GM18526 (cell line): ENCODE results near the gene TMEM121.

Experiments used
- POLR2A ChIP-seq: IDR thresholded peaks from 3 replicates; pipeline ENCODE4 v1.6.1; 2011; ENCODE audit not compliant: insufficient read length; ENCODE audit errors: extremely low read depth

Gene TMEM121

GRCh38 chr14:105501504-105502291 is 24.7 kb upstream of the TMEM121 start:
- TF ChIP-seq POLR2A = no peak

GRCh38 chr14:105502446-105503295 is 23.7 kb upstream of the TMEM121 start:
- TF ChIP-seq POLR2A = no peak

GRCh38 chr14:105503296-105503640 is 23.1 kb upstream of the TMEM121 start:
- no peak for TF ChIP-seq POLR2A

DNA sequence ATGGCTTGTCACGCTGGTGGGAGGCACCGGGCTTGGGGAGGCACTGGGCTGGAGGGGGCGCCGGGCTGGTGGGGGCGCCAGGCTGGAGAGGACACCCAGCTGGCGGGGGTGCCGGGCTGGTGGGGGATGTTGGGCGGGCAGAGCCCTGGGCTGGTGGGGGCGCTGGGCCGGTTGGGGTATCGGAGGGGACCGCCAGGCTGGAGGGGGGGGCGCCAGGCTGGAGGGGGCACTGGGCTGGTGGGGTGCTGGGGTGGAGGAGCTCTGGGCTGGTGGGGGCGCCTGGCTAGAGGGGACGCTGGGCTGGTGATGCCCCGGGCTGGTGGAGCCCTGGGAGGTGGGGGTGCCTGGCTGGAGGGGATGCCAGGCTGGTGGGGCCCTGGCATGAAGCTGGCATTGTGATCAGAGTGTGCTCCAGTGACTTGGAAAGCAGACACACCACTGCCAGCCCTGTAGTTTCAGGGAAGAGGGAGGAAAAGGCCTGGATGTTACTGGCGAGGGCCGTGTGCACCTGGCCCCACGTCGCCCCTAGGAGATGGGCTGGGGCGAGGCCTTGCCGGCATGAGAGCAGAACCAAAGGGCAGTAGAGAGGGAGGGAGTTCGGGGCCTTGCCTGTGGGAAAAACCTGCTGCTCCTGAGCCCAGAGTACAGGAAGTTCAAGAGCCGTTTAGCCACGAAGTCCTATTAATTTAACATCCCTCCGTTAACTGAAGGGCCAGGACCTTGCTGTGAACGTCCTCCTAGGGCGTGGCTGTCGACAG is 22.3 kb upstream of the TMEM121 start:
- no peak for TF ChIP-seq POLR2A

DNA sequence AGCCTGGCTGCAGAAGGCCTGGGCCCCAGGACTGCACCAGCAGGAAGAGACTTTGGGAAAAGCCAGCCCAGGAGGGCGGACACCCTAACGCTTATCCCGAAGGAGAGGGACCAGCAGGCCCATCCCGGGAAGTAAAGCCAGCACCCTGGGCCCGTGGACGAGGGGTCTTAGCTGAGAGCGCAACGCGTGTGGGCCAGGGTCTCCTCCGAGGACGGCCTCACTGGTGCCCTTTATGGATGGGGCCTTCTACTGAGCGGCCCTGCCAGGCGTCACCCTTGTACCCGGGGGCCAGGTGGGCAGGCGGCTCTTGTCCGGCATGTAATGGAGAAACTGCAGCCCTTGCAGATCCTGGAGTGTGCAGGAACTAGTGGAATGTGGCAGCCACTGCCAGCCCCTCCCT is 21.3 kb upstream of the TMEM121 start:
- no peak for TF ChIP-seq POLR2A

DNA sequence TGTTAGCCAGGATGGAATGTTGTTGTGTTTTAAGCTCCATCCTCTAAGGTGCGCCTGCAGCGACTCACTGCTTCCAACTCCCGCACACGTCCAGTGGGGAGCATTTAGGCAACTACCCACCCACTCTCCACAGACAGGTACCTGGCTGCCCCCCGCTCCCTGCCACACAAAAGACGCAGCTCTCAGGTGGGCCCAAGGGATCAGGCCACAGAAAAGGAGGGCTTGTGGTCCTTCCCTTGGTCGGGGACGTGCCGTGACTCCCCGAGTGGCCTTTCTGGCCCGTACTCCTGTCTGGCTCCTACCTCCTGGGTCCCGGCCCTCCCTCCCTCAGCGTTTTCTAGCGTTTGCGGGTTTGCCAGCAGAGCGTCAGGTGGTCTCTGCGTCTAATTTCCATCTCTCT is 19.1 kb upstream of the TMEM121 start:
- TF ChIP-seq POLR2A = no peak

GRCh38 chr14:105508069-105508468 is 18.3 kb upstream of the TMEM121 start:
- TF ChIP-seq POLR2A = no peak

DNA sequence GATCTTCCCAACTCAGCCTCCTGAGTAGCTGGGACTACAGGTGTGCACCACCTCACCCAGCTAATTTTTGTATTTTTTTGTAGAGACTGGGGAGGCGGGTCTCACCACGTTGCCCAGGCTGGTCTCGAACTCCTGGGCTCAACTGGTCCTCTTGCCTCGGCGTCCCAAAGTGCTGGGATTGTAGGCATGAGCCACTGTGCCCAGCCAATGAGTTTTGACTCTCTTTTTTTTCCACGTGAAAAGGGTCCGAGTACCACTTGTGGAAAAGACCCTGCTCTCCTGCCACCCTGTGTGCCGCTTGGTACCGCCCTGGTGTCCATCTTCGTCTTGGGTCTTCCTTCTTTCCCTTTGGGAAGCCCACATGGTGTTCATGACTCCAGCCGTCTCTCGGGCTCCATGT is 17.8 kb upstream of the TMEM121 start:
- TF ChIP-seq POLR2A = no peak

DNA sequence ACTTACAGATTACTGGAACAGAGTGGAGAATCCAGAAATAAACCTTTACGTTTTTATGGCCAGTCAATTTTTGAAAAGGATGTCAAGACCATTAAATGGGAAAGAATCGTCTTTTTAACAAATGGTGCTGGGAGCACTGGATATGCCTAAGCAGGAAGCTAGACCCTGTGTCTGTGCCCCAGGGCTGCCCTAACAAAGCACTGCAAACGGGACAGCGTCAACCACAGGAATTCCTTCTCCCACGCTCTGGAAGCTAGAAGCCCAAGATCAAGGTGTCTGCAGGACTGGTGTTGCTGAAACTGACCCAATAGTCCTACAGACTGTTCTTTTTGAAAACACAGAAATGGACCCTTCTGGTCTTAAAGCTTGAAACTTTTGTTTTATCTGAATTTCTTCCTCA is 9.3 kb upstream of the TMEM121 start:
- TF ChIP-seq POLR2A = no peak

- no peak for TF ChIP-seq POLR2A
Measured at GRCh38 chr14:105519946-105520698, 6.3 kb upstream of the TMEM121 start.

DNA sequence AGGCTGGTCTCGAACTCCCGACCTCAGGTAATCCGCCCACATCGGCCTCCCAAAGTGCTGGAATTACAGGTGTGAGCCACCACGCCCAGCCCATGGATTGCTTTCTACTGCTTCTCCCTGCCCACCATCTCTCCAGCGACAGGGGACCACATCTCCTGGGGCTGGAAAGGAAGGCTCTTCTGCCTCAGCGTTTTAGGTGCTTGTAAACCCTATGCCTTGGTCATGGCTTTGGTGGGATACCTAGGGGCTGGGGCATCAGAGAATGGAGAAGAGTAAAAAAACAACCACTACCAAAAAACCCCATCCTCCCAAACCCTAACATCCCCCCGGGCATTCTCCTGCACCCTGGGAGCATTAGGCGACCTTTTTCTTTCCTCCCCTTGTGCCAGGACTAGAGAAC is 1.1 kb upstream of the TMEM121 start:
- TF ChIP-seq POLR2A = no peak

- no peak for TF ChIP-seq POLR2A
Measured at GRCh38 chr14:105526776-105527380, 495 bp downstream of the TMEM121 start.

GRCh38 chr14:105527381-105527825 is 1.0 kb downstream of the TMEM121 start:
- TF ChIP-seq POLR2A = no peak

DNA sequence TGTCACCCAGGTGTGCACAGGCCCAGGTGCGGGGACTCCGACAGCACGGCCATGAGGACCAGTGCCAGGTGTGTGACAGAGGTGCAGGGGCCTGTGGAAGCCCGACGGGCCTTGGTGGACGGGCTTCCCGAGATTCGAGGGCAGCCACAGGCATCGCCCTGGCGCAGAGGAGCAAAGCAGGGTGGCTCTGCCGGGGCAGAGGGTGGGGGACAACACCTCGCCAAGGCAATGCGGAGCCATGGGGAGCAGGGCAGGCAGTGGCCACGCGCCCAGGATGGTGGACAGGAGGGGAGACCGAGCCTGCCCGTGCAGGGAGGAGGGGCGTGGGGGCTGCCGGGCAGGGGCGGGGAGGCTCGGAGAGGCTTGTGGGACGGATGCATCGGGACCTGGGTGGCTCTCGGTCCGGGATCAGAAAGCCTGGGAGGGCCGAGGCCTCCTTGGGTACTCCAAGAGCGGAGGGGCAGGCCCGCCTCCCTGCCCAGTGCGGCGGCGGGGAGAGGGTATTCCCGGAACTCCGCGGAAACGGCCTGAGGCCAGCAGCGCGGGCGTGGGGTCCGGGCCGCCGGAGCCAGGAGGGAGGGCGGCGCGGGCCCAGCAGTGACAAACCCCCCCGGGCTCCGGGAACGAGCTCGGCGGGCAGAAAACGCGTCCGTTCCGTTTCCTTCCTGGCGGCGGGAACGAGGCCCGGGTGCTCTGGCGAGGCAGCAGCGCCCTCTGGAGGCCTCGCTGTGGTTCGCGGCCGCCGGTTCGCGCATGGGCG is 1.6 kb downstream of the TMEM121 start:
- no peak for TF ChIP-seq POLR2A
